Fibroblast of lung (primary cell): ENCODE results near the gene RASSF8.

ENCODE experiments used
- EZH2 ChIP-seq: IDR thresholded peaks from 2 replicates; pipeline ENCODE4 v1.5.1; 2012; ENCODE audit warnings: low read length, control low read depth, mild to moderate bottlenecking; ENCODE audit errors: missing control alignments
- TF ChIP-seq, protein P1 (sequence below), 2 donors: IDR thresholded peaks in 1 of 2; conservative IDR thresholded peaks in 1 of 2; 1 replicate in 1 of 2; 2 replicates in 1 of 2; pipeline ENCODE4 v1.5.1; 2011 to 2012; ENCODE audit warnings: low read length in 2 of 2, control low read depth in 1 of 2, inconsistent platforms in 1 of 2, low read depth in 1 of 2, mild to moderate bottlenecking in 1 of 2

DNA sequence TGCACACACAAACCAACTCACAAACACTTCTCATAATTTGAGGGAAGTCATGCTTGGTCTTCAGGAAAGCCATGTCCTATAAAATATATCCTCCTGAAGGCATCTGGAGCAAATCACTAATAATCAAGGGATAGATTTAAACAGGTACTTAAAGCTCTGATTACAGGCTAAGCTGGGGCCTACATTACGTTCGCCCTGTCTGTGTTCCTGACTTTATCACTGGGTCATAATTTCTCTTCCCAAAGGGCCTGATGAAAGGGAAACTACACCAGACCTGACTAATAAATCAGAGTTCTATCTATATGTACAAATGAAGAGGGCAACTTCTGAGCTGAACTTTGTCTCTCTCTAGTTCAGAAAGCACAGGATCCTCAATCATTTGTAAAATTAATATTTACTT is 43.9 kb upstream of the RASSF8 start:
- TF ChIP-seq, protein P1, sequence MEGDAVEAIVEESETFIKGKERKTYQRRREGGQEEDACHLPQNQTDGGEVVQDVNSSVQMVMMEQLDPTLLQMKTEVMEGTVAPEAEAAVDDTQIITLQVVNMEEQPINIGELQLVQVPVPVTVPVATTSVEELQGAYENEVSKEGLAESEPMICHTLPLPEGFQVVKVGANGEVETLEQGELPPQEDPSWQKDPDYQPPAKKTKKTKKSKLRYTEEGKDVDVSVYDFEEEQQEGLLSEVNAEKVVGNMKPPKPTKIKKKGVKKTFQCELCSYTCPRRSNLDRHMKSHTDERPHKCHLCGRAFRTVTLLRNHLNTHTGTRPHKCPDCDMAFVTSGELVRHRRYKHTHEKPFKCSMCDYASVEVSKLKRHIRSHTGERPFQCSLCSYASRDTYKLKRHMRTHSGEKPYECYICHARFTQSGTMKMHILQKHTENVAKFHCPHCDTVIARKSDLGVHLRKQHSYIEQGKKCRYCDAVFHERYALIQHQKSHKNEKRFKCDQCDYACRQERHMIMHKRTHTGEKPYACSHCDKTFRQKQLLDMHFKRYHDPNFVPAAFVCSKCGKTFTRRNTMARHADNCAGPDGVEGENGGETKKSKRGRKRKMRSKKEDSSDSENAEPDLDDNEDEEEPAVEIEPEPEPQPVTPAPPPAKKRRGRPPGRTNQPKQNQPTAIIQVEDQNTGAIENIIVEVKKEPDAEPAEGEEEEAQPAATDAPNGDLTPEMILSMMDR (conservative IDR thresholded peaks at IDR 0.05 in 1 of 2, IDR thresholded peaks at IDR 0.05 in 1 of 2; ENCODE audit: low read depth in 1 of 2, low read length in 2 of 2): no peak
- TF ChIP-seq EZH2: no peak
